A172 (cell line): ENCODE data around the gene DMKN. TPM values are rescaled to one million over a fixed set of nuclear protein-coding genes. Genes with fewer than 3 reads are reported as not detected.

ENCODE experiments used
- DNase-seq: peaks from one replicate; pipeline ENCODE4 v3.0.0-alpha.2; 2015; ENCODE audit warnings: low spot score
- total RNA-seq: library from RNA; depleted of rRNA; stranded (reverse); fragments of >200 nt; shearing (Covaris generic); gene quantifications from 2 replicates; pipeline ENCODE4 v1.2.3, GENCODE V29; 2014

The DMKN gene
- total RNA-seq, 1 experiment from 2014 or later = 4.4 TPM

DNA sequence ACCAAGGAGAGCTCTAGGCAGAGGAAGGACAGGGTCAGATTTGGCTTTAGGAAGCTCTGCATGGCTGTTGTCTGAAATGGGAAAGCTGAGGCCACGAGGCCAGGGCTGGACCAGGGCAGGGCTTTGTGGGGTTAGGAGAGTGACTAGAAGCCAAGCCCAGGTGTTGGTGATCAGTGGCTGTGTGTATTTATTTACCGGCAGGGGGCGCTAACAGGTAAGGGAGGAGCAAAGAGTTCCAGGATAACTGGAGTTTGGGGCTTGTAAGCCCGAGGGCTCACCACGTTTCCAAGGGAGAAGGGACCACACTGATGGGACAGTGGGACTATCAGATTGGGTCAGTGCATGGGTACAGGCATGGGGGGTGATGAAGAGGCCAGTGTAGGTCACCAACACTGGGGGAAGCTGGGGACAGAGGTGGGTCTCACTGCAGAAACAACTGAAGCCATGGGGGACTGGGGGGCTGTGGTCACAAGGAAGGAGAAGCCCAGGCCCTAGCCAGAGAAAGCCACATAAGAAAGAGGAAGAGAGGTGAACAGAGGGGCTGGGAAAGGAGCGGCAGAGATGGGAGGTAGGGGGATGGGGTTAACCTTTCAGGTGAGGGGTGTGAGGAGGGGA lies 35.8 kb upstream of the DMKN start:
- DNase-seq = peak; percentile 53

- DNase-seq = no peak
These were observed 33.1 kb upstream of the DMKN start for GRCh38 chr19:35546532-35546931.

DNA sequence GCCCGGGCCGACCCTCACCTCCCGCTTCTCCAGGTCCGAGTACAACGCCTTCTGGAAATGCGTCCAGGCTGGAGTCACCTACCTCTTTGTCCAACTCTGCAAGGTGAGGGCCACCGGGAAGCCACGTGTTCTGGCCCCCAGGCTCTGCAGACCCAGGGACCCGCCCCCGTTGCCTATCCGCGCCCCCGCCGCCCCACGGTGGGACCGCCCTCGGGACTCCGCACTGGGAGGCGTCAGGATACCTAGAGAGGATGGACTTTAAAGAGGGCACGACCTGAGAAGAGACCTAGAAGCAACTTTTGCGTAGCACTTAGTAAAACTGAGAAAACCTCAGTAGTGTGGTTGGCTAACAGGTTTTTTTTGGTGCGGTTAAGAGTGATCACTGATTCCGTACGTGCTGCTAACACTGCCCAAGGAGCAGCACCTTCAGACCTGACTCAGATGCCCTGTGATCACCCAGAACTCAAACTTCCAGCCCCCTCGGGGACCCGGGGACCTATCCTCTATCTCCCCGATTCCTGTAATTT lies 32.5 kb upstream of the DMKN start:
- DNase-seq = peak; percentile 11

- DNase-seq = peak; percentile 82
These were observed 31.8 kb upstream of the DMKN start, which contains the start of gene TMEM147 for GRCh38 chr19:35545001-35545854. TSS of gene TMEM147 (plus strand) at chr19:35545626. CDS start at chr19:35545740, 114 bp downstream.

DNA sequence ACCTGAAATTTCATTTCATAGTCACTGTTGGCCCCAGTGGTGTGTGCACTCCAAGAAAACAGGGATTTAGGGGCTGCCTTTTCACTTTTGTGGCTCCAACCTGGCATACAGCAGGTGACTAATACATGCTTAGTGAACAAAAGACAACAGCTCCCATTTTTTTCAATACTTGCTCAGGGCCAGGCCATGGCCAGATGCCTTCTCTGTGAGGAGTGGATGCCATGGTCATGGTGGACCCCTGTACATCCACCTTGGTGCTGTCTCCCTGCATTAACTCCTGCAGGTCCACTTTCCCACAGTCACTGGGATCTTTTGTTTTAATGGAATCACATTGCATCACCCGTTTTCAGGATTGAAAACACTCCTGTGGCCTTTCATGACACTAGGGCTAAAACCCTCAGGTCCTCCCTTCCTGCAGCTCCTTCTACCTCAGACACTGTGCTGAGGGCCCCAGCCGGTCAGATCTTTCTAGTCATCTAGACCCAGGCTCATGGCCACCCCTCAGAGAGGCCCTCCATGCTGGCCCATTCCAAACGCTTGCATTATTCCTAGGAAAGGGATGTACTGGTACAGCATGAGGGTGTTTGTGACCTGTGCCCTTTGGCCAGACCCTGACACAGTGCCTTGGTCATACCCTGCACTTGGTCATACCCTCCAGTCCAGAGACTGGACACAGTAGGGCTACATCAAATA lies 30.8 kb upstream of the DMKN start:
- no peak for DNase-seq

GRCh38 chr19:35543280-35544109 lies 30.0 kb upstream of the DMKN start:
- no peak for DNase-seq

- DNase-seq = no peak
These were observed 28.8 kb upstream of the DMKN start for GRCh38 chr19:35542209-35542608.

DNA sequence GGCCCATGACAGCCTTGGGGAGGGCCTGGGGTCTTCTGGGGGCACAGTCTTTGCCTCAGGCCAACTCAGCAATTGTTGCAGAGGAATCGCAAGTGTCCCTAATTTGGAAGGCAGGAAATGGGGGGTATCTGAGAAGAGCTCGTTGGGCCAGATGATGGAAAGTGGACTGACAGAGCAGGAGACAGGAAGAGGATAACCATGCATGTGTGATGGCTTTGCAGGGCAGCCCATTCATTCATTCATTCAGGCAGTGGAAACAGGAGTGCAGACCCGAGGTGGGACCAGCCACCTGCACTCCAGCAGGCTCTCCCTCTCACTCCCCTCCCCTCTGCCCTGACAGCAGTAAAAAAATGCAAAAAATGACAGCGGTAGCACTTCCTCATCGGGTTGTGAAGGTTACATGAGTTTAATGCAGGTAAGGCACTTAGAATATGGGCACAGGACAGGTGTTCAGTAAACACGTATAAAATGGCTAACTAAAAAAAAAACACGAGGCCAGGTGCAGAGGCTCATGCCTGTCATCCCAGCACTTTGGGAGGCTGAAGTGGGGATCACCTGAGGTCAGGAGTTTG lies 27.0 kb upstream of the DMKN start:
- DNase-seq = no peak

- no peak for DNase-seq
These were observed 26.4 kb upstream of the DMKN start for GRCh38 chr19:35539850-35540249.

- no peak for DNase-seq
These were observed 25.9 kb upstream of the DMKN start for GRCh38 chr19:35539314-35539713.

DNA sequence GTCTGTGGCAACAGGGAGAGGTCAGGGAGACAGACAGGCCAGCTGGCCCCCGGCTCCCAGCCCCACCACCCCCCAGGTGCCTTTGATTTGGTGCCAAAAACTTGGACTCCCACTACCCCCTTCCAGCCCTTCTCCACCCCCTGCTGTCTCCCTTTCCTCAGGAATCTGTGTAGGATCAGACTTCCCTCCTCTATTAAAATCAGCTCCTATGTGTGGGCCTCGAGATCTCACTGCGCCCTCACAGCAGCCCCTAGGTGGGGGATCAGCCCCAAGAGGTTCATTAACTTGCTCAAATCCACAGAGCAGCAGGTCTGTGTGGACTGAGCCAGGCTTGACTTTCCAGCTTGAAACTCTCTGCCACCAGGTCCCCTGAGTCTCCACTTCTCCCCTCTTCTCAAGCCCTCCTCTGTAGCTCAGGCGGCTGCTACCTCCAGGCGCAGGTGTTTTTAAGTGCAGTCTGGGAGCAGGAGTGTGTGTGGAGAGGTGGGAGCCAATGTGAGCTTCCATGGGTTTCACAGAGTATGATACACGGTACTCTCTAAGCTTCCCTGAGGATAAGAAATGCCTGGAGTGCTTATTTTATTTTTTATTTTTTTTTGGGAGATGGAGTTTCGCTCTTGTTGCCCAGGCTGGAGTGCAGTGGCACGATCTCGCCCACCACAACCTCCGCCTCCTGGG lies 21.5 kb upstream of the DMKN start:
- no peak for DNase-seq

DNA sequence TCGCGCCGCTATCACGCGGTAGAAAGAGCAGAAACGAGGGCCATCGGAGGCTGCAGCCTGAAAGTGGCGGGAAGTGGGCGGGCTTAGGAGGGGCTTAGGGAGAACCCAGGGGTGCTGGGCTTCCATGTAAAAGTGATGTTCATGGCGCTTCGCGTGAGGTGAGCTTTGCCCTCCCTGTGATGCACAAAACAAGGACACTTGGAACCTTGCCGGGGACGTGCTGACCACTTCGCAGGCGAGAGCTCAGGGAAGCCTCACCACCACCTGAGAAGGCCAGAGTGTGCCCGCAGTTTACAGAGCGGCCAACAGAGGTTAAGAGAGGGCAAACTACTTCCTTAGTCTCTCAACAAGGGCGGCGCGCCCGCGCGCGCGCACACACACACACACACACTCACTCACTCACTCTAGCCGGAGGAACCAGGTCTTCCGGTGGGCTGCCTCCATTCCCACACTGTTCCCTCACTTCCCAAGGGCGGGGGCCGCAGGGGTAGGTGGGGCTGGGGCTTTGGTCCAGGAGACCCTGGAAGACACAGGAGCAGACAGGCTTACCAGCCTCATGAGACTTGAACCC lies 20.5 kb upstream of the DMKN start:
- DNase-seq = no peak

GRCh38 chr19:35533201-35533821 lies 19.9 kb upstream of the DMKN start, which contains the start of gene GAPDHS:
TSS of gene GAPDHS (plus strand) at chr19:35533456. CDS start at chr19:35533528, 72 bp downstream.
- no peak for DNase-seq

- DNase-seq = no peak
These were observed 17.8 kb upstream of the DMKN start for GRCh38 chr19:35531291-35531690.

DNA sequence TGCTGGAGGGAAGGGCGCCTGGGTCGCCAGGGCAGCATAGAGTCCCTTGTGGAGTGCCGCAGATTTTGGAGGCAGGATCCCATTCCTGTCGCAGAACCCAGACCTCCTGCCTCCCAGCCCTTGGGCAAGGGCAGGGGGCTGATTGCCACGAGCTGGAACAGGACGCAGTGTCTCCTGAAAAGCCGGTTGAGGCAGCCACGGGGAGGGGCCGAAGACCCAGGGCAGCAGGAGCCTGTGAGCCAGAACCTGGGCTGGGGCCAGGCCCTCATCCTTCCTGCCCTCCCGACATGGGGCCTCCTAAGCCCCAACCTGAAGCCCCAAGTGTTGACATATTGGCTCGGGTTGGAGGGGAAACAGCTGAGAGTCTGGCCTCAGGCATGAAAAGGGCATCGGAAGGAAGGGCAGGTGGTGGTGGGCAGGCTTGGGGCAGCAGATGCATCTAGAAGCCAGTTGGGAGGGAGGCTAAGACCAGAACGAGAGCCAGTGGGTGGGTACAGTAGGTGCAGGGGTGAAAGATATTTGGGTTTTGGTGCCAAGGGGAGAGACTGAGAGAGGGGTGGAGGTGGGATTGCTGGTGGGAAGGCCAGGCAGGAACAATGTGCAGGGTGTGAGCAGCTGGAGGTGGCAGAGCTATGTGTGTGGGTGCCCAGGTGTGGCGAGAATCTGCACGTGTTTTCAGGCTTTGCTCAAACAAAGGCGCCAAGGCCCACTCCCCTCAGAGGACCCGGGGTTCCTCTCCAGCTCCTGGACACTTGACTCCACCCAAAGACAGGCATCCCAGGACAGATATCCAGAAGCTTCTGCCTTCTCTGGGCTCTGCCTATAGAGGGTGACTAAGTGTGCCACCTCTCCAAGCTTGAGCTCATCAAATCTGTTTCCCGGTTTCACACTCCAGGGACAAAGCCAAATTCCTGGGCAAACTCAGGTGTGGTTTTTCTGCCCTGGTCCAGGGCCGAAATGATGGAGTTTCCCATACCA lies 16.1 kb upstream of the DMKN start:
- DNase-seq = no peak

- DNase-seq = peak; percentile 71
These were observed 15.0 kb upstream of the DMKN start, which contains the start of gene SBSN for GRCh38 chr19:35528218-35529038. TSS of gene SBSN (minus strand) at chr19:35528311. CDS start at chr19:35528281, 30 bp downstream.

- no peak for DNase-seq
These were observed 12.4 kb upstream of the DMKN start for GRCh38 chr19:35525873-35526272.
